GM12891 (cell line): Measurements from ENCODE around the gene MAGI1.

Experiments used
- PAX5 ChIP-seq: IDR thresholded peaks from 2 replicates; pipeline ENCODE4 v1.6.1; 2011; ENCODE audit warnings: low read length, moderate library complexity, mild to moderate bottlenecking; ENCODE audit not compliant: insufficient read depth, severe bottlenecking
- POLR2A ChIP-seq: IDR thresholded peaks from 2 replicates; pipeline ENCODE4 v1.6.1; 2011; ENCODE audit warnings: low read depth, low read length, control low read depth

DNA sequence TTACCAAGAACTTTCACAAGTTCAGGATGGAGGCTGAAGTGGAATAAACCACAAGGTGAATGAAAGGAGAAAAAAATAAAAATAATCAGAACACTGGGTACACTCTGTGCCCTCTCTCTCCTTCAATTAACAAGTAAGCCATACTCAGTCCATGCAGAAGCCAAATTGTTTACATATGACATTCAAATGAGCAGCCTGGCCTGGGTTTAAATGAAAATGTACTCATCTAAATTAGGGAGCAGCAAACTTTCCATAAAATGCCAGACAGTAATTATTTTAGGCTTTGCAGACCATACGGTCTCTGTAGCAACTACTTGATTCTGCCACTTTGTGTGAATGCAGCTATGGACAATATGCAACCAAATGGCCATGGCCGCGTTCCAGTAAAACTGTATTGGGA lies 376.6 kb downstream of the MAGI1 start:
- TF ChIP-seq PAX5: no peak
- no peak for TF ChIP-seq POLR2A
